22Rv1 (cell line): ENCODE measurements around the gene DRAXIN.

Source experiments
- ZFX ChIP-seq: fragments of 450-650 bp; IDR thresholded peaks from 2 replicates; pipeline ENCODE4 v1.6.1; 2017; ENCODE audit warnings: antibody characterized with exemption, borderline replicate concordance
- TF ChIP-seq, protein P1 (sequence below): fragments of 450-650 bp; IDR thresholded peaks from 2 replicates; pipeline ENCODE4 v1.5.1; 2017; ENCODE audit warnings: mild to moderate bottlenecking

DNA sequence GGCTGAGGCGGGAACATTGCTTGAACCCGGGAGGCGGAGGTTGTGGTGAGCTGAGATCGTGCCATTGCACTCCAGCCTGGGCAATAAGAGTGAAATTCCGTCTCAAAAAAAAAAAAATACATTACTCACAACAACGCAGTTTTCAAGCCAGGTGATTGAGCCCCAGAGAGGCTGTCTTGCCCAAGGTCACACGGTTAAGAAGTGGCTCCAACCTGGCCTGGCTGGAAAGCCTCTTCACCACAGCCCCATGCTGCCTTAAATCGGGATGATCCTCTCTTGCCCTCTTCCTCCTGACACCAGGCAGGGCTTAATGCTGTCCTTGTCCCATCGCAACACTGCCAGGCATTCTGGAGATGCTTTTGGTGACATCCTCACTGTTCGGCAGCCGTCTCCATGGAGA lies 21.6 kb downstream of the DRAXIN start:
- TF ChIP-seq, protein P1, sequence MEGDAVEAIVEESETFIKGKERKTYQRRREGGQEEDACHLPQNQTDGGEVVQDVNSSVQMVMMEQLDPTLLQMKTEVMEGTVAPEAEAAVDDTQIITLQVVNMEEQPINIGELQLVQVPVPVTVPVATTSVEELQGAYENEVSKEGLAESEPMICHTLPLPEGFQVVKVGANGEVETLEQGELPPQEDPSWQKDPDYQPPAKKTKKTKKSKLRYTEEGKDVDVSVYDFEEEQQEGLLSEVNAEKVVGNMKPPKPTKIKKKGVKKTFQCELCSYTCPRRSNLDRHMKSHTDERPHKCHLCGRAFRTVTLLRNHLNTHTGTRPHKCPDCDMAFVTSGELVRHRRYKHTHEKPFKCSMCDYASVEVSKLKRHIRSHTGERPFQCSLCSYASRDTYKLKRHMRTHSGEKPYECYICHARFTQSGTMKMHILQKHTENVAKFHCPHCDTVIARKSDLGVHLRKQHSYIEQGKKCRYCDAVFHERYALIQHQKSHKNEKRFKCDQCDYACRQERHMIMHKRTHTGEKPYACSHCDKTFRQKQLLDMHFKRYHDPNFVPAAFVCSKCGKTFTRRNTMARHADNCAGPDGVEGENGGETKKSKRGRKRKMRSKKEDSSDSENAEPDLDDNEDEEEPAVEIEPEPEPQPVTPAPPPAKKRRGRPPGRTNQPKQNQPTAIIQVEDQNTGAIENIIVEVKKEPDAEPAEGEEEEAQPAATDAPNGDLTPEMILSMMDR = no peak
- no peak for TF ChIP-seq ZFX
